Osteocyte (in vitro differentiated cells): ENCODE data around the gene KLK1. TPM values are rescaled to one million over a fixed set of nuclear protein-coding genes. Genes with fewer than 3 reads are reported as not detected.

Experiments used
- DNase-seq: peaks from one replicate; pipeline ENCODE4 v3.0.0; 2021; ENCODE audit warnings: mixed read lengths; ENCODE audit not compliant: unreplicated experiment; ENCODE audit errors: extremely low spot score
- H3K27ac Mint-ChIP-seq: one replicate; pipeline ENCODE4 v1.8.0; 2021; ENCODE audit warnings: mild to moderate bottlenecking, mixed read lengths; ENCODE audit not compliant: unreplicated experiment
- H3K27me3 Mint-ChIP-seq: one replicate; pipeline ENCODE4 v1.8.0; 2021; ENCODE audit warnings: mixed read lengths; ENCODE audit not compliant: unreplicated experiment
- H3K36me3 Mint-ChIP-seq: one replicate; pipeline ENCODE4 v1.8.0; 2021; ENCODE audit warnings: mixed read lengths; ENCODE audit not compliant: unreplicated experiment
- H3K4me1 Mint-ChIP-seq: one replicate; pipeline ENCODE4 v1.8.0; 2021; ENCODE audit warnings: mixed read lengths; ENCODE audit not compliant: unreplicated experiment
- H3K4me3 Mint-ChIP-seq: one replicate; pipeline ENCODE4 v1.8.0; 2021; ENCODE audit warnings: mild to moderate bottlenecking, moderate library complexity, mixed read lengths; ENCODE audit not compliant: unreplicated experiment
- H3K9me3 Mint-ChIP-seq: one replicate; pipeline ENCODE4 v1.8.0; 2021; ENCODE audit warnings: mixed read lengths; ENCODE audit not compliant: unreplicated experiment
- CTCF ChIP-seq: fragments of 200-600 bp; sonication (generic); IDR thresholded peaks from 2 replicates; pipeline ENCODE4 v1.5.0; 2021; ENCODE audit warnings: antibody characterized with exemption, mild to moderate bottlenecking, moderate library complexity
- total RNA-seq: library from RNA; stranded (reverse); gene quantifications from 2 replicates; pipeline ENCODE4 v1.2.1, GENCODE V29; 2021

Gene KLK1
- total RNA-seq, 1 donor from 2014 or later, result not detected

DNA sequence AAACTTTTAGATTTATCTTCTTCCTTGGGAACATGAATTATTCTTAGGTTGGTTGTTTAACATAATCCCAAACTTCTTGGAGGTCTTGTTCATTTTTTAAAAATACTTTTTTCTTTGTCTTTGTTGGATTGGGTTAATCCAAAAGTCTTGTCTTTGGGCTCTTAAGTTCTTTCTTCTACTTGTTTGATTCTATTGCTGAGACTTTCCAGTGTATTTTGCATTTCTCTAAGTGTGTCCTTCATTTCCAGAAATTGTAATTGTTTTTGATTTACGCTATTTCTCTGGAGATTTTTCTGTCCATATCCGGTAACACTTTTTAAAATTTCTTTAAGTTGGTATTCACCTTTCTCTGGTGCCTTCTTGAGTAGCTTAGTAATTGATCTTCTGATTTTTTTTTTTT lies 19.6 kb upstream of the KLK1 start:
- no peaks in the 10 kb centered on the region for H3K27me3 Mint-ChIP-seq

GRCh38 chr19:50842130-50842529 lies 18.5 kb upstream of the KLK1 start:
- no peaks in the 10 kb centered on the region for H3K27me3 Mint-ChIP-seq
- DNase-seq, result no peak
- no peak overlapping the region for H3K27ac Mint-ChIP-seq
- H3K9me3 Mint-ChIP-seq, result peaks cover 5% of the 10 kb centered on the region
- no peaks in the 10 kb centered on the region for H3K4me1 Mint-ChIP-seq
- no peak for TF ChIP-seq CTCF
- no peak overlapping the region for H3K4me3 Mint-ChIP-seq
- H3K36me3 Mint-ChIP-seq, result no peaks in the 10 kb centered on the region

More for the DNA sequence above, 19.6 kb upstream of the KLK1 start:
- no peak for DNase-seq
- Mint-ChIP-seq H3K27ac (no peak overlapping the region), H3K4me3 (no peak overlapping the region), H3K9me3 (peaks cover 5% of the 10 kb centered on the region), H3K4me1 (no peaks in the 10 kb centered on the region), H3K36me3 (no peaks in the 10 kb centered on the region)
- TF ChIP-seq CTCF, result no peak

DNA sequence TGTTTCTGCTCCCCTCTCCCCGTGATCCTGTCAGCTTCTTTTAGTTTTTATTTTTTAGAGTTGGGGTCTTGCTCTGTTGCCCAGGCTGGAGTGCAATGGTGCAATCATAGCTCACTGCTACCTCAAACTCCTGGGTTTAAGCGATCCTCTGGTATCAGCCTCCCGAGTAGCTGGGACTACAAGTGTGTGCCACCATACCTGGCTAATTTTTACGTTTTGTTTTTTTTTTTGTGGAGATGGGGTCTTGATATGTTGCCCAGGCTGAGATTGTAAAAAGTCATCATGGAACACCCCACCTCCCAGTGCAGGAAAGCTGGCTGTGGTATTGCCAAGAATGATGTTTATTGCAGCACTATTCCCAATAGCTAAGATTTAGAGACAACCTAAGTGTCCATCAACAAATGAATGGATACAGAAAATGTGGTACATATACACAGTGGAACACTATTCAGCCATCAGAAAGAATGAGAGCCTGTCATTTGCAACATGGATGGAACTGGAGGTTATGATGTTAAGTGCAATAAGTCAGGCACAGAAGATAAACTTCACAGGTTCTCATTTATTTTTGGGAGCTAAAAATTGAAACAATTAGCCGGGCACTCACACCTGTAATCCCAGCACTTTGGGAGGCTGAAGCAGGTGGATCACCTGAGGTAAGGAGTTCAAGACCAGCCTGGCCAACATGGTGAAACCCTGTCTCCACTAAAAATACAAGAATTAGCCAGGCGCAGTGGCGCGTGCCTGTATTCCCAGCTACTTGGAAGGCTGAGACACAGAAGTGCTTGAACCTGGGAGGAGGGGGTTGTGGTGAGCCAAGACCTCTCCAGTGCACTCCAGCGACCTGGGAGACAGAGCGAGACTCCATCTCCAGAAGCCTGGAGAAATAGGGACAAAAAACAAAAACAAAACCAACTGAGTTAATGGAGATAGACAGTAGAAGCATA lies 16.4 kb upstream of the KLK1 start:
- Mint-ChIP-seq H3K36me3 (no peaks in the 10 kb centered on the region), H3K9me3 (peaks cover 5% of the 10 kb centered on the region), H3K27me3 (no peaks in the 10 kb centered on the region), H3K27ac (no peak overlapping the region), H3K4me1 (peaks cover 9% of the 10 kb centered on the region), H3K4me3 (no peak overlapping the region)
- no peak for DNase-seq
- no peak for TF ChIP-seq CTCF

- DNase-seq, result no peak
- Mint-ChIP-seq H3K4me1 (peaks cover 9% of the 10 kb centered on the region), H3K27ac (no peak overlapping the region), H3K27me3 (no peaks in the 10 kb centered on the region), H3K4me3 (no peak overlapping the region), H3K9me3 (peaks cover under 1% of the 10 kb centered on the region), H3K36me3 (no peaks in the 10 kb centered on the region)
- no peak for TF ChIP-seq CTCF
These were observed 14.7 kb upstream of the KLK1 start for GRCh38 chr19:50838239-50838638.

- no peaks in the 10 kb centered on the region for H3K36me3 Mint-ChIP-seq
- H3K27me3 Mint-ChIP-seq, result no peaks in the 10 kb centered on the region
- peaks cover 9% of the 10 kb centered on the region for H3K4me1 Mint-ChIP-seq
- no peak for DNase-seq
- no peak overlapping the region for H3K4me3 Mint-ChIP-seq
- no peak overlapping the region for H3K27ac Mint-ChIP-seq
- H3K9me3 Mint-ChIP-seq, result no peaks in the 10 kb centered on the region
- no peak for TF ChIP-seq CTCF
These were observed 13.7 kb upstream of the KLK1 start for GRCh38 chr19:50837300-50837699.
